Stomach (tissue), 9 donors: ENCODE measurements around the gene CLIC1. TPM values are rescaled to one million over a fixed set of nuclear protein-coding genes. Genes with fewer than 3 reads are reported as not detected.
A peak's percentile ranks its signal among the peaks of the same experiment; 100 is the strongest.

Experiments used
- DNase-seq, 2 donors: peaks; one replicate each; pipeline versions ENCODE4 v3.0.0 to v3.0.0-alpha.2; 2013 to 2019
- H3K27ac ChIP-seq, 5 donors: fragments of 200-600 bp in 4 of 5; sonication (generic) in 4 of 5; one replicate each; pipeline ENCODE4 v1.5.1; 2013 to 2019; ENCODE audit warnings: mild to moderate bottlenecking in 1 of 5, moderate library complexity in 1 of 5
- H3K27me3 ChIP-seq, 3 donors: fragments of 200-600 bp; sonication (generic); one replicate each; pipeline ENCODE4 v1.5.1; 2017 to 2019; ENCODE audit warnings: mixed run types in 1 of 3
- H3K36me3 ChIP-seq, 4 donors: fragments of 200-600 bp; sonication (generic); 1 replicate in 3 of 4; 2 replicates in 1 of 4; pipeline ENCODE4 v1.5.1; 2016 to 2019
- H3K4me1 ChIP-seq, 4 donors: fragments of 200-600 bp; sonication (generic); one replicate each; pipeline ENCODE4 v1.5.1; 2016 to 2019
- H3K4me3 ChIP-seq, 4 donors: fragments of 200-600 bp; sonication (generic) in 3 of 4; one replicate each; pipeline ENCODE4 v1.5.1; 2016 to 2019; ENCODE audit warnings: mild to moderate bottlenecking in 1 of 4
- H3K9me3 ChIP-seq, 4 donors: fragments of 200-600 bp; sonication (generic); one replicate each; pipeline ENCODE4 v1.5.1; 2016 to 2019
- EP300 ChIP-seq: sonication (generic); formaldehyde crosslinking; IDR thresholded peaks from one replicate; pipeline ENCODE4 v1.6.1; 2017; ENCODE audit warnings: antibody characterized with exemption
- POLR2A ChIP-seq, 4 donors: fragments of 450-650 bp; IDR thresholded peaks; one replicate each; pipeline ENCODE4 v1.6.1; 2016; ENCODE audit warnings: antibody characterized with exemption in 4 of 4, control low read depth in 2 of 4, mild to moderate bottlenecking in 1 of 4, moderate library complexity in 1 of 4
- POLR2AphosphoS5 ChIP-seq, 3 donors: sonication (generic); formaldehyde crosslinking; IDR thresholded peaks; one replicate each; pipeline ENCODE4 v1.6.1; 2016; ENCODE audit warnings: antibody characterized with exemption in 3 of 3
- WGBS, 5 donors: extraction: QIAGEN DNeasy Blood & Tissue Kit in 3 of 5; methylation state at CpG; one replicate each; pipeline versions ENCODE4 v1.1.5 to v1.1.7; 2013 to 2018; 5-methylcytosine and 5-hydroxymethylcytosine counted together
- intact Hi-C: fragments of 100-400 bp; cut with DNase I; formaldehyde crosslinking; loops from one replicate; pipeline ENCODE4 v1.15.1; 2023; ENCODE audit warnings: low total_unique reads
- polyA plus RNA-seq, 3 donors: library from polyadenylated mRNA; stranded (reverse); fragments of 200-250 nt; gene quantifications; one replicate each; pipeline ENCODE4 v1.2.3, GENCODE V29; 2013
- total RNA-seq, 5 donors: library from RNA; depleted of rRNA; stranded (reverse); fragments of >200 nt; gene quantifications; one replicate each; pipeline versions ENCODE4 v1.1.0 to v1.2.3, GENCODE V29; 2014 to 2016
- TF ChIP-seq, protein P1 (sequence below), 7 experiments: fragments of 450-650 bp in 4 of 7; fragments of 200-600 bp in 3 of 7; sonication (generic) in 3 of 7; IDR thresholded peaks; one replicate each; pipeline ENCODE4 v1.5.1; 2016 to 2019; ENCODE audit warnings: antibody characterized with exemption in 7 of 7, control low read depth in 2 of 7, mild to moderate bottlenecking in 1 of 7
- donor health status: healthy with polysubstance abuse.
- donor health status: Bipolar disorder and iron deficiency.
- donor health status: healthy.

The CLIC1 gene
- total and polyA plus RNA-seq, 8 donors: 33.8 to 597 (median 278) TPM

DNA sequence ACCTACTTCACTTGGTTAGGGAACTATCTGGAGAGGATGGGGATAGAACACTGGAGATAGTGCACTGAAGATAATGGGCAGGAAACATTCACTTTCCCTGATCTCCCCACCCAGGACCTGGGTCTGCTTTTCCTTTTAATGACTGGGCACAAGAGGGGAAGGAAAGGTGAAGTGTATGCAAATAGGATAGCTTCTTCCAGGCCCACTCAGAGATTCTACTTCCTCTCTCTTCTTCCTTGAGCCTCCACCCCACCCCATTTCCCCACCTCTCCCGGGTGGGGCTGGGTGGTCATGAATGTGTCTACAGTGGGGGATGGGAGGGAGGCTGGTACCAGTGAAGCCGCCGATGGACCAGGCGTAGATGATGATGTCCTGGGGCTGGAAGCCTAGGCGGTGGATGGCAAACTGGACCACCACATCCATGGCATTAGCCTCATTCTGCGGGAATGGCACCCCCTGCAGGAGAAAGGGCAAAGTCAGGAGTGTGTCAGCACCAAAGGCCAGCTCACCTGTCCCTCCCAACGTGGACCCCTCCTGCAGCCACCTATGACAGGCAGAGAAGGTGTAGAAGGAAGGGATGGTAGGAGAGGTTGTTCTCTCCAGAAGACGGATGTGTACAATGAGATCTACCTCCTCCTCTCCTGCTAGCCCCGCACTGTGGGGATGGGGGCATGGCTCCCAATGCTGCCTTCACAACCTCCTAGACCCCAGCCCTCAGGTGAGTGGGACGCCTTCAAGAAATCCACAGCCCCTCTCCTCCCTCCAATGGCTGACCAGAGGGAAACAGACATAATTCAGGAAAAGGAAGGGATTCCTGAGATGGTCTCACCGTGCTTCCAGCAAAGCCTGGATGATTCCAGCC, 46.9 kb downstream of the CLIC1 start:
- Histone ChIP-seq H3K4me3 (no peak overlapping the region), H3K36me3 (peaks cover 73 to 98% (median 97%) of the 10 kb centered on the region in 4 donors), H3K27ac (peak overlapping the region in 4 of 5 donors; percentile 14 to 72 (median 27)), H3K9me3 (no peaks in the 10 kb centered on the region), H3K27me3 (no peaks in the 10 kb centered on the region), H3K4me1 (peaks cover 4 to 20% (median 12%) of the 10 kb centered on the region in 4 donors)
- intact Hi-C loops: loop anchor here (10.0 kb wide), 1 partner anchor 75 kb away; the partner anchor contains the start of gene SAPCD1
- TF ChIP-seq, protein P1, sequence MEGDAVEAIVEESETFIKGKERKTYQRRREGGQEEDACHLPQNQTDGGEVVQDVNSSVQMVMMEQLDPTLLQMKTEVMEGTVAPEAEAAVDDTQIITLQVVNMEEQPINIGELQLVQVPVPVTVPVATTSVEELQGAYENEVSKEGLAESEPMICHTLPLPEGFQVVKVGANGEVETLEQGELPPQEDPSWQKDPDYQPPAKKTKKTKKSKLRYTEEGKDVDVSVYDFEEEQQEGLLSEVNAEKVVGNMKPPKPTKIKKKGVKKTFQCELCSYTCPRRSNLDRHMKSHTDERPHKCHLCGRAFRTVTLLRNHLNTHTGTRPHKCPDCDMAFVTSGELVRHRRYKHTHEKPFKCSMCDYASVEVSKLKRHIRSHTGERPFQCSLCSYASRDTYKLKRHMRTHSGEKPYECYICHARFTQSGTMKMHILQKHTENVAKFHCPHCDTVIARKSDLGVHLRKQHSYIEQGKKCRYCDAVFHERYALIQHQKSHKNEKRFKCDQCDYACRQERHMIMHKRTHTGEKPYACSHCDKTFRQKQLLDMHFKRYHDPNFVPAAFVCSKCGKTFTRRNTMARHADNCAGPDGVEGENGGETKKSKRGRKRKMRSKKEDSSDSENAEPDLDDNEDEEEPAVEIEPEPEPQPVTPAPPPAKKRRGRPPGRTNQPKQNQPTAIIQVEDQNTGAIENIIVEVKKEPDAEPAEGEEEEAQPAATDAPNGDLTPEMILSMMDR (IDR thresholded peaks at IDR 0.05): no peak
- TF ChIP-seq POLR2A (IDR thresholded peaks at IDR 0.05) (no peak), EP300 (no peak), POLR2AphosphoS5 (IDR thresholded peaks at IDR 0.05) (no peak)
- no peak for DNase-seq
- WGBS, 5 donors: 74 to 81% (median 77%) methylated on average over 10 to 11 of the region's 11 CpGs

DNA sequence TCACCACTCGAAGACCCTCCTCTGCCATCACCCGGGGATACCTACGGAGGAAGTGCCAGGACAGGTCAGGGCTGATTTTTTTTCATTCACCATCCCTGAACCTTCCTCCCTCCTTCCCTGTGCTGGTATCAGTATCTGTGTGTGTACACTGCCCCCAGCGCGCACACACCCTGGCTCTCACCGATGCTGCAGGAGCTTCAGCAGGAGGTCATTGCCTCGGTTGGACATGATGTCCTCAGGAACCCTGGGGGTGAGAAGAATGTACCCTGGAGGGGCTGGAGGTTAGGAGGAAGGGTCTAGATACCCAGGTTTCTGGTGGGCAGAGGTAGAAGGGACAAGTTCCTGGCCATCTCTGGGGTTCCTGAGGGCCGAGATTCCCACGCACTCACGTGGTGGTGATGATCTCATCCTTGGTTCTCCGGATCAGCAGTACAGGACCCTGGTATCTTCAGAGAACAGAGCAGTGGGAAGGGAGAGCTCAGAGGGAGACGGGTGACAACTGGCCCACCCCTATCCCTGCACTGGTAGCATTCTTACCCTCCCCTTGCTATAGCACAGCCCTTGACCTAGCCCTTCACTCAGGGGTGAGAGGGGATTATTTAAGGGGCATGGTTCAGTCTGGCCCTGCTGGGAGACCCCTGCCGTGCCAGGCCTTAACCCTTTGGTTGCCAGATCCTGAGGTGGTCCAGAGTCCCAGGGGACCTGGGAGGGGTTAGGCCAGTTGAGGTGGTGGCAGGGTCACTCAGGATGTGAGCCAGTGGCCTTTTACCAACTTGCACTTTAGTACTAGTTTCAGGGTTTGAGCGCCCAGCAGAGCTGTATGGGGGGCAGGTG, 48.3 kb downstream of the CLIC1 start:
- Histone ChIP-seq H3K36me3 (peaks cover 63 to 89% (median 85%) of the 10 kb centered on the region in 4 donors), H3K4me1 (peaks cover 4 to 29% (median 17%) of the 10 kb centered on the region in 4 donors), H3K27ac (peak overlapping the region in 1 of 5 donors; percentile 43), H3K27me3 (no peaks in the 10 kb centered on the region), H3K4me3 (no peak overlapping the region), H3K9me3 (no peaks in the 10 kb centered on the region)
- TF ChIP-seq POLR2AphosphoS5 (IDR thresholded peaks at IDR 0.05) (no peak), EP300 (no peak), POLR2A (IDR thresholded peaks at IDR 0.05) (no peak)
- TF ChIP-seq, protein P1 (IDR thresholded peaks at IDR 0.05): no peak
- no peak for DNase-seq
- intact Hi-C loops: loop anchor here (10.0 kb wide), 1 partner anchor 77 kb away; the partner anchor contains the start of gene SAPCD1
- 80 to 87% (median 82%) methylated on average over 13 to 14 of the region's 14 CpGs for WGBS, 5 donors

- 83 to 94% (median 84%) methylated on average over 8 of the region's 8 CpGs for WGBS, 5 donors
- Histone ChIP-seq H3K36me3 (peaks cover 56 to 81% (median 77%) of the 10 kb centered on the region in 4 donors), H3K4me1 (peaks cover 4 to 36% (median 21%) of the 10 kb centered on the region in 4 donors), H3K27ac (no peak overlapping the region), H3K9me3 (no peaks in the 10 kb centered on the region), H3K27me3 (no peaks in the 10 kb centered on the region), H3K4me3 (no peak overlapping the region)
- DNase-seq: no peak
- intact Hi-C loops: loop anchor here (10.0 kb wide), 1 partner anchor 77 kb away; the partner anchor contains the start of gene SAPCD1
- TF ChIP-seq POLR2AphosphoS5 (IDR thresholded peaks at IDR 0.05) (no peak), POLR2A (IDR thresholded peaks at IDR 0.05) (no peak), EP300 (no peak)
- TF ChIP-seq, protein P1 (IDR thresholded peaks at IDR 0.05): no peak
These were observed 49.0 kb downstream of the CLIC1 start for GRCh38 chr6:31687321-31687720.

DNA sequence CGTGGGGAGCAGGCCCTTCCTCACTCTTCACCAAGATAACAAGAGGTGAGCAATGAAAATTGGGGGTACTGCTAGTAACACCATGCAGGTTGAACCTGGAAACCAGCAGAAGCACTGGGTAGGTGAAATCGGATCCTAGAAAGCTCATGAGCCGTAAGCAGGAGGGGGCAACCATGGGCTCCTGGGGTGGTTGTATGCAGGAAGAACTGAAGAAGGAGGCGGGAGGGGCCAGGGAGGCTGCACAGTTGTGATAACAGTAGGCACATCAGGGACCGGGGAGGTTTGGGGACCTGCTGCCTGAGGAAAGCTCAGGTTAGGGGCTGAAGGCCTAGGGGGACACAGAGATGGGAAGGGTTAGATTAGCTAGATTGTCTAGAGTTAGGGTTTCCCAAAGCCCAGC, 49.8 kb downstream of the CLIC1 start:
- Histone ChIP-seq H3K4me1 (peaks cover 9 to 44% (median 26%) of the 10 kb centered on the region in 4 donors), H3K27ac (no peak overlapping the region), H3K36me3 (peaks cover 49 to 73% (median 69%) of the 10 kb centered on the region in 4 donors), H3K9me3 (no peaks in the 10 kb centered on the region), H3K4me3 (no peak overlapping the region), H3K27me3 (no peaks in the 10 kb centered on the region)
- TF ChIP-seq, protein P1 (IDR thresholded peaks at IDR 0.05): no peak
- TF ChIP-seq EP300 (no peak), POLR2AphosphoS5 (IDR thresholded peaks at IDR 0.05) (no peak), POLR2A (IDR thresholded peaks at IDR 0.05) (no peak)
- DNase-seq: no peak
- intact Hi-C loops: loop anchor here (10.0 kb wide), 1 partner anchor 78 kb away; the partner anchor contains the start of gene SAPCD1
- WGBS, 5 donors: 76 to 88% (median 81%) methylated on average over 5 of the region's 5 CpGs
